ENCODE results near the gene SHISA9. TPM values are rescaled to one million over a fixed set of nuclear protein-coding genes. Genes with fewer than 3 reads are reported as not detected.

SHISA9 gene
- polyA plus RNA-seq, 2 of the 4 experiments (the other 2 are of a cell fraction) = 0.16 TPM; not detected in 1

- DNase-seq (ENCODE audit: low read depth in 1 of 2, low spot score in 1 of 2) (no peak), FAIRE-seq (no peak), ATAC-seq (no peak)
- WGBS (ENCODE audit: missing lambda C conversion rate) = 30% methylated on average over 3 of the region's 3 CpGs
- Histone ChIP-seq H3K9me3 (no peaks in the 10 kb centered on the region), H3K4me1 (no peaks in the 10 kb centered on the region), H3K4me3 (no peak overlapping the region), H3K4me2 (no peak overlapping the region), H3K27ac (no peak overlapping the region)
- CTCF ChIA-PET = interaction anchor here (0.6 kb wide), 1 partner anchor 76 kb away, joined by 4 read pairs; no protein-coding TSS in a partner anchor
- POLR2A ChIA-PET = no interaction called here
- TF ChIP-seq, protein P1, sequence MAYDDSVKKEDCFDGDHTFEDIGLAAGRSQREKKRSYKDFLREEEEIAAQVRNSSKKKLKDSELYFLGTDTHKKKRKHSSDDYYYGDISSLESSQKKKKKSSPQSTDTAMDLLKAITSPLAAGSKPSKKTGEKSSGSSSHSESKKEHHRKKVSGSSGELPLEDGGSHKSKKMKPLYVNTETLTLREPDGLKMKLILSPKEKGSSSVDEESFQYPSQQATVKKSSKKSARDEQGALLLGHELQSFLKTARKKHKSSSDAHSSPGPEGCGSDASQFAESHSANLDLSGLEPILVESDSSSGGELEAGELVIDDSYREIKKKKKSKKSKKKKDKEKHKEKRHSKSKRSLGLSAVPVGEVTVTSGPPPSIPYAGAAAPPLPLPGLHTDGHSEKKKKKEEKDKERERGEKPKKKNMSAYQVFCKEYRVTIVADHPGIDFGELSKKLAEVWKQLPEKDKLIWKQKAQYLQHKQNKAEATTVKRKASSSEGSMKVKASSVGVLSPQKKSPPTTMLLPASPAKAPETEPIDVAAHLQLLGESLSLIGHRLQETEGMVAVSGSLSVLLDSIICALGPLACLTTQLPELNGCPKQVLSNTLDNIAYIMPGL (CRISPR knock-in tag; IDR thresholded peaks at IDR 0.05; ENCODE audit: borderline replicate concordance) = no peak
- TF ChIP-seq HOXB5 (CRISPR knock-in tag; IDR thresholded peaks at IDR 0.05) (no peak), FOSB (CRISPR knock-in tag; IDR thresholded peaks at IDR 0.05) (no peak), ZFP36 (IDR thresholded peaks at IDR 0.05; ENCODE audit: borderline replicate concordance, partially characterized antibody) (no peak), CHD2 (IDR thresholded peaks at IDR 0.05; ENCODE audit: low read length, partially characterized antibody) (no peak), HOXA7 (CRISPR knock-in tag; IDR thresholded peaks at IDR 0.05) (no peak), MYC (IDR thresholded peaks at IDR 0.05; ENCODE audit: borderline replicate concordance, low read length) (no peak), SREBF2 (IDR thresholded peaks at IDR 0.05) (no peak)
- TF ChIP-seq, protein P2, sequence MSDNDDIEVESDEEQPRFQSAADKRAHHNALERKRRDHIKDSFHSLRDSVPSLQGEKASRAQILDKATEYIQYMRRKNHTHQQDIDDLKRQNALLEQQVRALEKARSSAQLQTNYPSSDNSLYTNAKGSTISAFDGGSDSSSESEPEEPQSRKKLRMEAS (IDR thresholded peaks at IDR 0.05) = no peak
Observed at GRCh38 chr16:13080531-13080930, 179.1 kb downstream of the SHISA9 start.

GRCh38 chr16:13081825-13082331 is 180.5 kb downstream of the SHISA9 start:
- 31% methylated on average over 5 of the region's 5 CpGs for WGBS (ENCODE audit: missing lambda C conversion rate)
- H3K9me3 ChIP-seq = no peaks in the 10 kb centered on the region
- no peak for DNase-seq (ENCODE audit: low read depth in 1 of 2, low spot score in 1 of 2)
- H3K4me2 ChIP-seq = no peak overlapping the region
- CTCF ChIA-PET = no interaction called here
- H3K27ac ChIP-seq = no peak overlapping the region
- ATAC-seq = no peak
- no peak for TF ChIP-seq TFCP2L1 (CRISPR knock-in tag; IDR thresholded peaks at IDR 0.05)
- TF ChIP-seq ZNF302 (CRISPR knock-in tag; IDR thresholded peaks at IDR 0.05) = no peak
- no peak for TF ChIP-seq TP53 (CRISPR knock-in tag; IDR thresholded peaks at IDR 0.05)
- no peak for TF ChIP-seq EHMT2 (IDR thresholded peaks at IDR 0.05; ENCODE audit: low read depth)
- TF ChIP-seq NPAS2 (CRISPR knock-in tag; IDR thresholded peaks at IDR 0.05; ENCODE audit: borderline replicate concordance) = no peak
- TF ChIP-seq CHD4 (IDR thresholded peaks at IDR 0.05; ENCODE audit: borderline replicate concordance) = no peak
- TF ChIP-seq JUN (IDR thresholded peaks at IDR 0.05) = no peak
- TF ChIP-seq HEYL (CRISPR knock-in tag; IDR thresholded peaks at IDR 0.05) = no peak
- TF ChIP-seq BCL3 (IDR thresholded peaks at IDR 0.05) = no peak
- TF ChIP-seq, protein P3, sequence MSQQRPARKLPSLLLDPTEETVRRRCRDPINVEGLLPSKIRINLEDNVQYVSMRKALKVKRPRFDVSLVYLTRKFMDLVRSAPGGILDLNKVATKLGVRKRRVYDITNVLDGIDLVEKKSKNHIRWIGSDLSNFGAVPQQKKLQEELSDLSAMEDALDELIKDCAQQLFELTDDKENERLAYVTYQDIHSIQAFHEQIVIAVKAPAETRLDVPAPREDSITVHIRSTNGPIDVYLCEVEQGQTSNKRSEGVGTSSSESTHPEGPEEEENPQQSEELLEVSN (IDR thresholded peaks at IDR 0.05; ENCODE audit: borderline replicate concordance, low read depth) = no peak
- TF ChIP-seq HDAC2 (IDR thresholded peaks at IDR 0.05) = no peak
- TF ChIP-seq FOSL2 (IDR thresholded peaks at IDR 0.05) = no peak
- no peak for TF ChIP-seq FOSL2 (CRISPR knock-in tag; IDR thresholded peaks at IDR 0.05)
- TF ChIP-seq RAD21 (conservative IDR thresholded peaks at IDR 0.05 in 1 of 2, IDR thresholded peaks at IDR 0.05 in 1 of 2) = no peak
- no peak for TF ChIP-seq PBX3 (IDR thresholded peaks at IDR 0.05)
- no peak for TF ChIP-seq ZC3H11A (IDR thresholded peaks at IDR 0.05)
- TF ChIP-seq MAZ (IDR thresholded peaks at IDR 0.05; ENCODE audit: borderline replicate concordance, low read depth, low read length) = no peak
- TF ChIP-seq ELK1 (IDR thresholded peaks at IDR 0.05; ENCODE audit: low read depth, low read length) = no peak
- POLR2A ChIA-PET = no interaction called here
- H3K4me1 ChIP-seq = no peaks in the 10 kb centered on the region
- FAIRE-seq = no peak
- H3K4me3 ChIP-seq = no peak overlapping the region

Measured in A549 (cell line).